ENCODE data around the gene TAB3.

The TAB3 gene

GRCh38 chrX:30870572-30870971 lies 18.5 kb downstream of the TAB3 start:
- DNase-seq: no peak
- no peaks in the 10 kb centered on the region for H3K27me3 ChIP-seq
- no peaks in the 10 kb centered on the region for H3K4me1 ChIP-seq
- H3K4me3 ChIP-seq (ENCODE audit: low read depth, low read length): no peak overlapping the region
- no peak for TF ChIP-seq CTCF (IDR thresholded peaks at IDR 0.05; ENCODE audit: low read depth, low read length)
- H3K36me3 ChIP-seq: no peaks in the 10 kb centered on the region
- H3K9me3 ChIP-seq: no peaks in the 10 kb centered on the region

GRCh38 chrX:30865612-30866011 lies 23.4 kb downstream of the TAB3 start:
- no peaks in the 10 kb centered on the region for H3K36me3 ChIP-seq
- no peaks in the 10 kb centered on the region for H3K27me3 ChIP-seq
- no peaks in the 10 kb centered on the region for H3K9me3 ChIP-seq
- no peak for DNase-seq
- TF ChIP-seq CTCF (IDR thresholded peaks at IDR 0.05; ENCODE audit: low read depth, low read length): no peak
- H3K4me3 ChIP-seq (ENCODE audit: low read depth, low read length): no peak overlapping the region
- H3K4me1 ChIP-seq: no peaks in the 10 kb centered on the region

- H3K4me1 ChIP-seq: no peaks in the 10 kb centered on the region
- peak; percentile 3 for DNase-seq
- H3K9me3 ChIP-seq: no peaks in the 10 kb centered on the region
- no peak overlapping the region for H3K4me3 ChIP-seq (ENCODE audit: low read depth, low read length)
- peak; percentile 35; the same call in 1 of the 2 replicates for TF ChIP-seq CTCF (IDR thresholded peaks at IDR 0.05; ENCODE audit: low read depth, low read length)
- no peaks in the 10 kb centered on the region for H3K27me3 ChIP-seq
- H3K36me3 ChIP-seq: no peaks in the 10 kb centered on the region
Observed at GRCh38 chrX:30865015-30865414, 24.0 kb downstream of the TAB3 start.

- Histone ChIP-seq H3K4me3 (ENCODE audit: low read depth, low read length) (no peak overlapping the region), H3K4me1 (no peaks in the 10 kb centered on the region), H3K36me3 (no peaks in the 10 kb centered on the region), H3K27me3 (no peaks in the 10 kb centered on the region), H3K9me3 (no peaks in the 10 kb centered on the region)
- TF ChIP-seq CTCF (IDR thresholded peaks at IDR 0.05; ENCODE audit: low read depth, low read length): no peak
- no peak for DNase-seq
Observed at GRCh38 chrX:30864383-30864785, 24.7 kb downstream of the TAB3 start.

GRCh38 chrX:30863974-30864373 lies 25.1 kb downstream of the TAB3 start:
- DNase-seq: no peak
- no peaks in the 10 kb centered on the region for H3K4me1 ChIP-seq
- no peaks in the 10 kb centered on the region for H3K27me3 ChIP-seq
- no peak for TF ChIP-seq CTCF (IDR thresholded peaks at IDR 0.05; ENCODE audit: low read depth, low read length)
- no peaks in the 10 kb centered on the region for H3K9me3 ChIP-seq
- no peak overlapping the region for H3K4me3 ChIP-seq (ENCODE audit: low read depth, low read length)
- no peaks in the 10 kb centered on the region for H3K36me3 ChIP-seq

- no peak for TF ChIP-seq CTCF (IDR thresholded peaks at IDR 0.05; ENCODE audit: low read depth, low read length)
- H3K36me3 ChIP-seq: no peaks in the 10 kb centered on the region
Observed at GRCh38 chrX:30858098-30858497, 31.0 kb downstream of the TAB3 start.

More at GRCh38 chrX:30858098-30858497, 31.0 kb downstream of the TAB3 start:
- no peak for DNase-seq
- no peaks in the 10 kb centered on the region for H3K4me1 ChIP-seq
- no peak overlapping the region for H3K4me3 ChIP-seq (ENCODE audit: low read depth, low read length)
- no peaks in the 10 kb centered on the region for H3K9me3 ChIP-seq
- no peaks in the 10 kb centered on the region for H3K27me3 ChIP-seq
